ENCODE data around the gene HS1BP3.
A peak's percentile ranks its signal among the peaks of the same experiment; 100 is the strongest.

The HS1BP3 gene

DNA sequence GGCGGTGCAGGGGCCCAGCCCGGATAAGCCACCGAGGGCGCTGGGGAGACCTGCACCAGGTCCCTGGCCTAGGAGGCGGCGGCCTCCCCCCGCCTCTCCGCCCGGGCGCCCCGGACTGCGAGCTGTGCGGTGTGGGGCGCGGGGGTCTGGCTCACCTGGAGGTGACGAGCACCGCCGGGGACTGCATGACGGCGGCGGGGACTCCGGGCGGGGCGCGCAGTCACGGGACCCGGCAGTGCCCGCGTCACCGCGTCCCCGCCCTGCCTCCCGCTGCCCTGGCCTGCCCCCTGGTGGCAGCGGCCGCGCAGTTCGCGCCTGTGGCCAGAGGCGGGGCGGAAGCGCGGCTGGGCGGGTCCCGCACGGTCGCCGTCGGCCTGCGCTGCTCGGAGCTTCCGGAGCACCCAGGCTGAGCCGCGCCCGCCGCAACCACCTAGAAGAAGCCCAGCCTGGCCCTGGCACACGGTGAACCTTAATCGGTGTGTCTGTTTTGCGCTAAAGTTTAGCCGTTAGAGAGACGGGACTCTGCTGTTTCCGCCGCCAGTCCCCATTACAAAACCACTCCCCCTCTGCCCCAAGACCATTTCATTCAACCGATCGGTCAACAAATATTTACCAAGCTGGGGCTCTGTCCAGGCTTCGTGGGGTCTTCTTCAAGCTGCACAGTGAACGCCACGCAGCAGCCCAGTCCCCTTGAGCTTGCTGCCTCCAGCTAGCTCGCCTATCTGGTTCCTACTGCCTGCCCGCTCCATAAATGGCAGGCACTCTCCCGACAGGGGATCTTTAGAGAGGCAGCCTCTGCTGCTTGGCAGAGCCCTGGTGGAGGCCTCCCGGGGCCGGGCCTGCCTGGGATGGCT lies at the start of gene HS1BP3:
TSS of gene HS1BP3 (minus strand) at position 222 of the 854 bp plus-strand sequence. CDS start at position 187, 35 bp downstream.
- peak; percentile 64 to 72 for DNase-seq

- peak in 1 of 2 donors; percentile 47 for DNase-seq
Measured at GRCh38 chr2:20698916-20699613, 48.2 kb upstream of the HS1BP3 start.

- DNase-seq: no peak
Measured at GRCh38 chr2:20697322-20697934, 46.5 kb upstream of the HS1BP3 start.

DNA sequence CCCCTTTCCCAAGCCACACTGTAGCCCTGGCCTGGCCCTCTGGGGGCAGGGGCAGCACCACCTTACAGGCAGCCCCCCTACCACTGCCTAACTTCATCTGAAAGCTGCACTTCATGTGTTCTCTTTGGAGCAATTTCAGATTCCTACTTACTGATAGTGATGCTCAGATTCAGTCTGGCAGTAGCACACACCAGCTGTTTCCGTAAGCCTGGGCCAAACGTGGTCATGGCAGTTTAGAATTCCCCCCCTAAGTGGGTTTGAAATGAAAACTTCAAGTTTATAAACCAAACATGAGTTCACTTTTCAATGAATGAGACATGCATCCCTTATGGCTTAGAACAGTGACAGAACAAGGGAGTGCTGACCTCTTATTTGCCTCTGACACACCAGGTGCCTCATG lies 45.5 kb upstream of the HS1BP3 start:
- DNase-seq: no peak

GRCh38 chr2:20693317-20693716 lies 42.4 kb upstream of the HS1BP3 start:
- no peak for DNase-seq

GRCh38 chr2:20692081-20692480 lies 41.2 kb upstream of the HS1BP3 start:
- no peak for DNase-seq

DNA sequence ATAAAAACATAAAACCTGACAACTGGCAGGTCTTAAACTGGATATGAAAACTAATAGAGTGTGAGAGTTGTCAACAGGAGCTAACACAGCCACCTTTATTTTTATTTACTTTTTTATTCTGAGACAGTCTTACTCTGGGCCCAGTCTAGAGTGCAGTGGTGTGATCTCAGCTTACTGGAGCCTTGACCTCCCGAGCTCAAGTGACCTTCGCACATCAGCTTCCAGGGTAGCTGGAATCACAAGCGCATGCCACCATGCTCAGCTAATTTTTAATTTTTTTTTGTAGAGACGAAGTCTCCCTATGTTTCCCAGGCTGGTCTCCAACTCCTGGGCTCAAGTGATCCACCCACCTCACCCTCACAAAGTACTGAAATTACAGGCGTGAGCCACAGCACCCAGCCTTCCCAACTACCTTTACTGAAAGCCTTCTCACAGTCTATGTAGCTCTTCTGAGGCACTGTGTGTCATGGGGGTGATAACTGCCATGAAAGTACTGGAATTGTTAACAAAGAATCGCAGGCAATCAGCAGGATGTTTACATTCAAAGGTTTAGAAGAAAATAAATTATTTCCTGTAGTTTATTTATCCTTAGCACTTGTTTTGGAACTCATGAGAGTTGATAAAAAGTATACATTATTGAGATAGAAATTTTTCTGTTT lies 40.3 kb upstream of the HS1BP3 start:
- DNase-seq: no peak

DNA sequence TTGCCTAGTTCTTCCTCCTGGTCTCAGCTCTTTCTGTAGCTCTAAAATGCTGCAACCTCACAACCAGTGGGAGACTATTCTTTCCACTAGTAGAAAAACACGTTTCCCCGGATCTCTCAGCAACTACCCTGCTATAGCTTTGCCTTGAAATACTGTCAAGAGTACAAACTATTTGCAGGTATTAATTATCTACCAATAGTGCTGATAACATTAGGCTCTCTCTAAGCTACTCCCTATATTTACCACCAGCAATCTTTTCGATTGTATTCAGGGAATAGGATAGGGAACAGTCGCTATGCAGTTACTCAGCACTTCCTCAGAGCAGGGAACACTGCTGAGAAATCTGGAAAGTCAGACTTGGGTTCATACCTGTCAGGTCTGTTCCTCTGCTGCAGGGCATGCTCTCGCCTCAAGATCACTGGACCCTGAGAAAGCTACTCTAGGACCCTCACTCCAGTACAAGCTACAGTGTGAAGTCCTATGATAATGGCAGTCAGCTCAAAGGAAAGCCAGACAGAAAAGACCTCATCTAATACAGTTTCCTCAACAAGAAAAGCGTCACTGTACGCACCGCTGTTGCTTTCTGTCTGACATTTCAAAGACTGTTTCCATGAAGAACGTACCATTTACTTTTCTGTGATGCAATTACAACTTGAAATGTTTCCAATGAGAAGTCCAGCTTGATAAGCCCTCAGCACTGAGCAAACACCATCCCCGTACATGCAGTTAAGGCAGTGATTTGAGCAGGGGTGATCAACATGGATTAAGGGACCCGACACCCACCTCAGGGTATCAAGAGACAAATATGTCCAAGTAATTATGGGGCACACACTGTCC lies 38.7 kb upstream of the HS1BP3 start:
- no peak for DNase-seq

DNA sequence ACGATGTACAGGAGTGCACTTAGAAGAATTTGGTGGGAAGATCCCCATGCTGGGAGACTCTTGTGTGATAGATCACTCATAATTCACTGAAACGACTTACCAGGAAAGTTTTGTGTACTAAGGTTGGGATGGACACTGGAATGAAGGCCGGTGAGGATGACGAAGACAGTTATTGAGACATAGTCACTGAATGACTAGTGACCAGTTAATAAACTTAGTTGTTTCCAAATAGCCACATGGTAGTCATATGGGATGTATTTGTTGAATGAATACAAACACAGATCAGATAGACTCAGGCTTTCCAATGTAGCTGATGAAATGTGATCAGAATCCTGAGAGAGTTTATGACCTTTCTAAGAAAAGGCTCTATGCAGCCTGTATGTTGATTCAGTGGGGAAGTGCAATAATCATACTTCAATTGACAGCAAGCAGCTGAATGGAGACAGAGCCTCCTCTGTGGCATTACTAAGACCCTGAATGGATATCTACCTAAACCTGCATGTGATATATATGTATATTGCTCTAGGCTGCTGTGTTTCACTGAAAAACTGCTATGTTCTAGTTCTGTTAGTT lies 36.4 kb upstream of the HS1BP3 start:
- no peak for DNase-seq

GRCh38 chr2:20684581-20685063 lies 33.7 kb upstream of the HS1BP3 start:
- DNase-seq: no peak

DNA sequence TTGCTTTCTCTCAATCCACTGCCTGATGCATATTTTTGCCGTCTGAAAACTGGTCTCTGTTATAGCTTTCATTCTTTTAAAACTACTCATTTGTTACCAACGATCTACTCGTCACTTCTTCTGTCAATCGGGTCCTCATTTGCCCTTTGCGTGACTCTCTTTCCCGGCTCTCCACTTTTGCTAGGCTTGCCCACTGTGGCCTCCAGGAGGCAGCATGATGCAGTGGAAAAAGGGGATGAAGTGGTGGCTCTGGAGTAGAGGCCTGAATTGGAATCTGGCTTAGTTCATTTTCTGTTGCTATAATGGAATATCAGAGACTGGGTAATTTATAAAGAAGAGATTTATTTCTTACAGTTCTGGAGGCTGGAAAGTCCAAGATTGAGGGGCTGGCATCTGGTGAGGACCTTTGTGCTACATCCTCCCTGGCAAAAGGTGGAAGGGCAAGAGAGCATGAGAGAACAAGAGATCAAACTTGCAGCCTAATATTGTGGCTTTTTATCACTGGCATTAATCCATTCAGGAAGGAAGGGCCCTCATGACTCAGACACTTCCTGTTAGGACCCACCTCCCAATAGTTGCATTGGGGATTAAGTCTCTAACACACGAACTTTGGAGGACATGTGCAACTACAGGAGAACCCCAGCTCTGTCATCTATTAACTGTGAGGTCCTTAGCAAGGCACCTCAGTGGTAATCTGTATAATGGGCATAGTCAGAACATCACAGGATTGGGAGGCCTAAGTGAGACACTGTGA lies 31.4 kb upstream of the HS1BP3 start:
- DNase-seq: no peak

GRCh38 chr2:20680744-20681375 lies 30.0 kb upstream of the HS1BP3 start:
- DNase-seq: no peak

DNA sequence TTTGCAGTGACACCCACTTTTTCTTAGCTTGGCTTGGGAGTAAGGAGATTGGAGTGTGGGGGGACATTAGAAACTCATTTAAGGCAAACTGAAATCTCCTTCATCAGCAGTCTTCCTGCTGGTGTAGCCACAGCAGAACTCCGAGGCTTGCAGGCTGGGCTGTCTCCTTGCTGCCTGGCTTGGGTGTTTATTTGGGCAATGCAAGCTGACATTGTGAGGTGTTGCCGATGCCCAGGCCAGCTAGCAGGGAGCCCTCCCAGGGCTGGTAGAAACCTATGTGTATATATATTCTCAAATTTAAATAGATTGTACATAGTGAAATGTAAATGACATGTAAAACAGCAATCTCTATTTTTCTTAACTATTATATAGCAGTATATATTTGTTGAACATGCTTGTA lies 27.9 kb upstream of the HS1BP3 start:
- no peak for DNase-seq

DNA sequence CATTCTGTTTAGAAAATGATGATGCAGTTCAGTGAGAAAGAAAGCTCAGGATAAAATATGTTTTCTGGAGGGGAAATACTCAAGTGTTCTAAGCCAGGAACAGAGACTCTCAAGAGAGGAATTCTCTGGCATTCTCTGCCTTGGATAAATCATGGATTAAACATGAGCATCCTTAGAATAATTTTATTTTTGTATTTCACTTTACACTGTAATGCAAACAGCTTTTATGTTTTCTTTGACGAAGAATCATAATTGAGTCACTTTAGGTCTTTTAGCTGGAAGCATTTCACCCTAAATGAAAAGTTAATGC lies 27.1 kb upstream of the HS1BP3 start:
- no peak for DNase-seq

GRCh38 chr2:20677301-20678085 lies 26.6 kb upstream of the HS1BP3 start:
- no peak for DNase-seq

GRCh38 chr2:20676353-20677215 lies 25.7 kb upstream of the HS1BP3 start:
- DNase-seq: no peak

DNA sequence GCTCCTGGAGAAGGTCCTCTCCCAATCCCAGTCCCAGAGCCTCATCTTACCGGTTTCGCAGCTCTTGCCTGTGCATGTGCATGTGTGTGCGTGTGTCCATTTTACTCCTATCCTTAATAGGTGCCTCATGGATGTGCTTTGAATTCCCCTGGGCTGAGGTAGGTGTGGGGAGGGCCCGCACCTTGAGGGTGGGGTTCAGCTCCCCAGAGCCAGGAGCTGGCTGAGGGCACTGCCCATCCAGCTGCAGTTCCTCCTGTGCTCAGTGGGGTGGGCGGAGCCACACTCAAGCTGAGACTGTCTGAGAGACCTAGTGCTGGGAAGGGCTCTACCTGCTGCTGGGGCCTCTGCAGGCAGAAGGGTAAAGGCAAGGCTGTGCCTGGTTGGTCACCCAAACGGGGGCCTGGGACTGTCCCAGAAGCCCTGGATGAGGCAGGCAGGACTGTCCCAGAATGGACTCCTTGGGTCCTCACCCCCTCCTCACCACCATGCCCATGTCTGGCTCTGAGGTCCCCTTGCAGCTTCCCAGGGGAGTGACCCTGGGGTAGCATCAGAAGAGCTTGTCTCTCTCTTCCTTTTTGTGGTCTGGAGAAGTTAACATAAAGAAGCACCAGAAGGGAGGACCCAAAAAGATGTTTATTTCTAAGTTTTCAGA lies 24.9 kb upstream of the HS1BP3 start:
- no peak for DNase-seq

GRCh38 chr2:20674974-20675679 lies 24.2 kb upstream of the HS1BP3 start:
- no peak for DNase-seq

Measured in bone marrow (tissue), 2 donors.